Omental fat pad (tissue), 4 donors: Measurements from ENCODE around the gene MAGI2. TPM values are rescaled to one million over a fixed set of nuclear protein-coding genes. Genes with fewer than 3 reads are reported as not detected.

ENCODE experiments used
- ATAC-seq: fragments of 150-250 bp; one replicate; pipeline ENCODE4 v1.9.1; 2016; ENCODE audit warnings: mild to moderate bottlenecking, moderate library complexity; ENCODE audit not compliant: low FRiP score
- DNase-seq: peaks from one replicate; pipeline ENCODE4 v3.0.0-alpha.2; 2019; ENCODE audit warnings: low spot score
- total RNA-seq, 4 donors: library from RNA; depleted of rRNA; stranded (reverse); fragments of >200 nt; gene quantifications; one replicate each; pipeline ENCODE4 v1.1.0, GENCODE V29; 2016
- TF ChIP-seq, protein P1 (sequence below), 3 donors: fragments of 450-650 bp; IDR thresholded peaks; one replicate each; pipeline ENCODE4 v1.5.1; 2016 to 2017; ENCODE audit warnings: antibody characterized with exemption in 3 of 3, mild to moderate bottlenecking in 3 of 3, moderate library complexity in 2 of 3

Gene MAGI2
- total RNA-seq, 4 donors from 2014 or later, result 9.3 to 20.6 (median 13.2) TPM

DNA sequence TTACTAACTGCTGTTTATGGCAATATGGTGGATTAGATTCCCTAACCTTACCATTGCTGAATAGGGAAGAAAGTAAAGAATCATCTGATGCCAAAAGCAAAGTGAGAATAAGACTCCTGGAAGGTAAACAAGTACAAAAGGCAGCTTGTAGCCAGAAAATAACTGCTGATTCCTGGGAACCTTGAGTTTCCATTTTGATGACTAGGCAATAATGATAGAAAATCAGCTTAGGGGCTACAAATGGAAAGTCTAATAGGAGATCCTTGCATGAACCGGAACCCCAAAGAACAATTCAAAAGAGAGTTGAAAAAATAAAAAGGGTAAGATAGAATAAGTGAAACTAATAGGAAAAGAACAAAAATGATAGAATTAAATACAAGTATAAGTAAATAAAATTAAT lies 1338.5 kb downstream of the MAGI2 start:
- no peak for ATAC-seq
- TF ChIP-seq, protein P1, sequence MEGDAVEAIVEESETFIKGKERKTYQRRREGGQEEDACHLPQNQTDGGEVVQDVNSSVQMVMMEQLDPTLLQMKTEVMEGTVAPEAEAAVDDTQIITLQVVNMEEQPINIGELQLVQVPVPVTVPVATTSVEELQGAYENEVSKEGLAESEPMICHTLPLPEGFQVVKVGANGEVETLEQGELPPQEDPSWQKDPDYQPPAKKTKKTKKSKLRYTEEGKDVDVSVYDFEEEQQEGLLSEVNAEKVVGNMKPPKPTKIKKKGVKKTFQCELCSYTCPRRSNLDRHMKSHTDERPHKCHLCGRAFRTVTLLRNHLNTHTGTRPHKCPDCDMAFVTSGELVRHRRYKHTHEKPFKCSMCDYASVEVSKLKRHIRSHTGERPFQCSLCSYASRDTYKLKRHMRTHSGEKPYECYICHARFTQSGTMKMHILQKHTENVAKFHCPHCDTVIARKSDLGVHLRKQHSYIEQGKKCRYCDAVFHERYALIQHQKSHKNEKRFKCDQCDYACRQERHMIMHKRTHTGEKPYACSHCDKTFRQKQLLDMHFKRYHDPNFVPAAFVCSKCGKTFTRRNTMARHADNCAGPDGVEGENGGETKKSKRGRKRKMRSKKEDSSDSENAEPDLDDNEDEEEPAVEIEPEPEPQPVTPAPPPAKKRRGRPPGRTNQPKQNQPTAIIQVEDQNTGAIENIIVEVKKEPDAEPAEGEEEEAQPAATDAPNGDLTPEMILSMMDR (IDR thresholded peaks at IDR 0.05), result no peak
- no peak for DNase-seq

DNA sequence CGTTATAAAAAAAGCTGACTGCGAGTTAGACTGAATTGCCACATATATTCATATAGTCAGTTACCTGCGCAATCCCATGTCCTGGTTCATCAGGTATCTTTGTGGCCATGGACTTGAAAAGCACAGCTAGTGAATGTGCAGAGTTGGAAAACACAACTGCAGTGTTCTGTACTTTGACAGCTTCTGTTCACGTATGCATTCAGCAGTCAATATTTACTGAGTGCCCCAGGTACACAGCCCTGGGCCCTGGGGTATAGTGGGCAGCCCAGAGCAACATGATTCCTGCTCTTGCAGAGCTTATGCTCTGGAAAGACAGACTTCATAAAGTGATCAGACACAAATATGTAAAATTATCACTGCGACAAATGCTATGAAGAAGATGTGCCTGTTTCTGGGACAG lies 1341.0 kb downstream of the MAGI2 start:
- ATAC-seq (no peak), DNase-seq (no peak)
- TF ChIP-seq, protein P1 (IDR thresholded peaks at IDR 0.05), result no peak

DNA sequence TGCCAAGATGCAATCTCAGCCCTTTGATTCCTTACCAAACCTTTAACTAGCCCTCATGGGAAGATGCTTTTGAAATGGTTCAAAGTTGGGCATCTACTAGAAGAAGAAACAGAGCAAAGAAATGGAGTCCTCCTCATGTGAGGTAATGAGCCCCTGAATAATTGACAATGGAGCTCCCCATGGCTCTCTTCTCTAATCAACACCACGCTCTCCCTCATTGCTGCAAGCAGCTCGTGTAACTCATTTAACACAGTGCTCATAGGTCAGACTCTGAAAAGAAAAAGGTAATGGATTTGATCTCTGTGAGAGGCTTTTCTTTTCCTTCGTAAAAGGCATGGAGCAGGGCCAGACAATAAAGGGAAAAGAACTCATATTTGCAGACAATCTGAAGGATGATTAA lies 1342.1 kb downstream of the MAGI2 start:
- TF ChIP-seq, protein P1 (IDR thresholded peaks at IDR 0.05), result no peak
- DNase-seq (no peak), ATAC-seq (no peak)

DNA sequence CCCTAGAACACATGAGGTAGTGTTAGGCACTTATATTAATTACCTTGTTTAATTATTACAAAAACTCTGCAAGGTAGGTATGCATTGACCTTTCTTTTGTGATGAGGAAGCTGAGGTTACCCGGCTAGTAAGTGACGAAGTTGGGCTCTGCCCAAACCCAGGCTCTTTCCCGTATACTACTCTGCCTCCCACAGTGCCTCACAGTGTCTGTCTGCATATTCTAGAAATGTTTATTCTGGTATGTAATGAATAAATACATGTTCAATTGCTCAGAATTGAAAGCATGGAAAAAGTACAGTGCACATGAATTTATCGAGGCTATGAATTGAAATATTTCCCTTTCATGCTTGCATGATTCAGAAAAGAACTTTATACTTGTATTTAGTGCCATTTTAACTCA lies 1350.0 kb downstream of the MAGI2 start:
- no peak for ATAC-seq
- no peak for DNase-seq
- TF ChIP-seq, protein P1 (IDR thresholded peaks at IDR 0.05), result no peak

DNA sequence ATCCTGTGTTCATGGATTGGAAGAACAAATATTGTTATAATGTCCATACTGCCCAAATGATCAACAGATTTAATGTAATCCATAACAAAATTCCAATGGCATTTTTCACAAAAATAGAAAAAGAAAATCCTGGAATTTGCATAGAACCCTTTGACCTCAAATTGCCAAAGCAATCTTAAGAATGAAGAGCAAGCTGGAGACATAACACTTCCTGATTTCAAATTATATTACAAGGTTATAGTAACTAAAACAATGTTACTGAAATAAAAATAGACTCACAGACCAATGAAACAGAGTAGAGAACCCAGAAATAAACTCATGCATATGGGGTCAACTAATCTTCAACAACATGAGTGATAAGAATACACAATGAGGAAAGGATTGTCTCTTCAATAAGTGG lies 1352.4 kb downstream of the MAGI2 start:
- TF ChIP-seq, protein P1 (IDR thresholded peaks at IDR 0.05), result no peak
- ATAC-seq (no peak), DNase-seq (no peak)

DNA sequence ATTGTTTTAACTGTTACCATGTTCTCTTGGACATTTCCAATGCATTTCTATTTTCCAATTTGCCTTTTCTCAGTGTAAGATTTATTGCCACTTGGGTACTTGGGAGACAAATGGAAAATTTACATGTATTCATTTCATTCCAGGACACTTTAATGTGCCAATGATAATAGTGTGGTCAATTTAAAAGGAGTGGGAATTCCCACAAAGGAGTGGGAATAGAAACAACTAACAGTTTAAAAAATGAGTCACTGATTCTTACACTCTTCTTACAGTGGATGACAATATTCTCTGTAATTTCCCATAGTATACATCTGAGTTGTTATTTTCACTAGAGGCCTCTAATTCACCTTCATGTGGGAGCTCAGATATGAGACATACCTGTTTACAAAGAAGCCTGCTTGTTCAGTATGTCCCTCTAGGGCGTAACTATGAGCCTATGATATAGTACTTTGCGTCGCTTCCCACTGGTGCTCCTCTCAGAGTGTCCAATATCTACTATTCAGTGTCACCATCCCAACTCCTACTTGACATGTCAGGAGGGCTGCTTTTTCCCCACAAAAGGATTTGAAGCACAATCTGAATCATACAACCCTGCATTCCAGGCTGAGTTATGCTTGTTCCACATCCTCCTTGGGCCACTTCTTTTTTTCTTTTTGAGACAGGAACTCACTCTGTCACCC lies 1353.6 kb downstream of the MAGI2 start:
- TF ChIP-seq, protein P1 (IDR thresholded peaks at IDR 0.05), result no peak
- DNase-seq (no peak), ATAC-seq (no peak)

DNA sequence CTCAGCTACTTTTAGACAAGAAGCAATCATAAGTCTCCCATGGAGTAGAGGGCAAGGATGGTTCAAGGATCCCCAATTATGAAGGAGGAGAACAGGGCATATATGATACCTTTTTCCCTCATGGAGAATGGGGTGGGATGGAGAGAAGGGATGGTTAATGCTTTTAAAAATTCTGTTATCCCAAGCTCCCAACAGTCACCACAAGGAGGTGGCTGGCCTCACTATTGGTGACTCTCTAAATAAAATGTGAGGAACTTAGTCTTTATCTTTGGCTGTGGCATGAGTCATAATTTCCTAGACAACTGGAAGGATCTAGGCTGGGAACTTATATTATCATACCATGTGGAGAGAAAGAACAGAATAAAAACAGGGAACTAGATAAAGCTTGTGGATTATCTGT lies 1357.9 kb downstream of the MAGI2 start:
- ATAC-seq (no peak), DNase-seq (no peak)
- TF ChIP-seq, protein P1 (IDR thresholded peaks at IDR 0.05), result no peak
